HG03066 (cell line): ENCODE results near the gene HNF1A.
"Not testable (repeated sequence)": the region's sequence is repeated elsewhere in the genome, so short reads cannot be mapped to it uniquely, and the experiment has no call there.

Source experiments
- ATAC-seq: cut with Tn5 transposase; IDR thresholded peaks from one replicate; pipeline ENCODE4 v1.9.1; 2021; ENCODE audit warnings: low read depth; ENCODE audit not compliant: unreplicated experiment

Gene HNF1A

DNA sequence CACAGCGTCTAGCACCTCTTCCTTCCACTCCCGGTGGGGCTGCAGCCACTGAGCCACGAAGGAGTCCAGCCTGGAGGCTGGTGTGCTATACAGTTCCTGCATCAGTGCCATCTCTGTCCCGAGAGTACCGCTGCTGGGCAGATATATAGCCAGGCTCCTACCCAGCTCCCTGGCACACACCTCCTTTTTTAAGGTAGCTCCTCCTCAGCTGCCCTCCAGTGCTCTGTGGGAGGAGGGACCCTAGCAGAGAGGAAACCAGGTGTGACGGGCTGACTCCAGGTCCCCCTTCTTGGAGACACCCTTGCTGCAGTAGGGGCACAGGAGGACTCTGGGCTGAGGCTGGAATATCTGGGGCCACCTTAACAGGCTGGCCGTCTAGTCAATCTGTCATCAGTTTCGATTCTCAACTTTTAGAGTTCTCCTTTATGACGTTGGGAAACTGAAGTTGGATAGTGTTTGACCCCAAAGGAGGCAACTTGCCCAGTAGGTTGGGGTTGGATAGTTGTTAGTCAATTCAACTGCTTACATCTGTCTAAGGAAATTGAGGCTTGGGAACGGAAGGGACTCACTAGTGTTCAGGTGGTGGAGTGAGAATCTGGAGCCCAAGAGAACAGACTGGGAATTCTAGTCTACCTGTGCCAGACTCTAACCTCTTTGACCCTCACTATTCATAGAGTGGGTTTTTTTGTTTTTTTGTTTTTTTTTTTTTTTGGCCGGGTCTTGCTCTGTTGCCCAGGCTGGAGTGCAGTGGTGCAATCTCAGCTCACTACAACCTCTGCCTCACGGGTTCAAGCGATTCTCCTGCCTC, 60.7 kb downstream of the HNF1A start, which contains the start of gene OASL:
Gene OASL, minus strand, starts transcription at position 386 of the 808 bp plus-strand sequence. Its CDS starts 275 bp downstream, at position 111.
- peak; percentile 73 for ATAC-seq

- no peak for ATAC-seq
These were observed 64.7 kb downstream of the HNF1A start for GRCh38 chr12:121043067-121043466.

DNA sequence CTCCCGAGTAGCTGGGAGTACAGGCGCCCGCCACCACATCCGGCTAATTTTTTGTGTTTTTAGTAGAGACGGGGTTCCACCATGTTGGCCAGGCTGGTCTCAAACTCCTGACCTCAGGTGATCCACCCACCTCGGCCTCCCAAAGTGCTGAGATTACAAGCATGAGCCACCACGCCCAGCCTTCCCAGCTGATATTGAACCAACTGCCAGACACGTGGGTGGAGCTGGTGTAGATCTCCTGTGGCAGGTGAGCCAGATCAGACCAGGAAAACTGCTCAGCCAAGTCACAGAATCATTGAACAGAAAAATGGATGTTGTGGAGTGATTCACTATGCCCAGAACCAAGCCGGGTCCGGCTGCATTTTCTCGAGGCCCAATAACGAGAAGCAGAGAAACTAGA, 69.1 kb downstream of the HNF1A start:
- not testable (repeated sequence) for ATAC-seq

DNA sequence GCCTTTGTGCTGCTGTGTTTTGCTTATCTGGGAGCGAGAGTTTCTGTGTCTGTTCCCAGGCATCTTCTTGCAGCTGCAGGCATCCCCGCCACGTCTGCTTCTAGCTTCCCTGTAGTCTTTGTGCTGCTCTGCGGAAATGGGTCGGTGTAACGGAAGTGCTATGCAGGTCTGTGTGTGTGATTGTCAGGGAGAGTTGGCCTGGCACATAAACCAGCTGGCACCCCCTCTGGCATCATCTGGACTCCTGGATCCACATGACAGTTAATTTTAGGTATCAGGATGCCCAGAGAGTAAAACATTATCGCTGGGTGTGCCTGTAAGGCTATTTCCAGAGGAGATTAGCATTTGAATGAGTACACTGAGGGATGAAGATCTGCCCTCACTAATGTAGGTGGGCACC, 70.1 kb downstream of the HNF1A start:
- ATAC-seq = no peak

DNA sequence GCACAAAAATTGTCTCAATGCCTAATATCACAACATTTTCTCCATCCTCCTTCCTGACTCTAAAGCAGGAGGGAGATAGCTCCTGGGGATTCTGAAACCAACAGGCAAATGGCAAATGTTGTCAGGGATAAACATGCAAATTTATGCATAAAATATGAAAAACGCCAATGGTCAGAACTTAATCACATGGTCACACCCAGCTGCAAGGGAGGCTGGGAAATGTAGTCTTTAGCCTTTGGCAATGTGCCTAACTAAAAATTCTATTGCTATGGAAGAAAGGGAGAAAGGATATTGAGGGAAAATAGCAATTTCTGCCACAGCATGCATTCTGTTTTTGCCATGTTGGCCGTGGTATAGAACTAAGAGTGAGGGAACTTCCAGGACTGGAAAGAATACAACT, 72.4 kb downstream of the HNF1A start:
- no peak for ATAC-seq
